Activated naive CD4-positive, alpha-beta T cell treated with anti-CD3 and anti-CD28 coated beads, Interleukin-2, amount 10 ng/mL, durations not matched to agents 7 days and 5 days (primary cell): ENCODE data around the gene MRTO4.
"Not testable (repeated sequence)": the region's sequence is repeated elsewhere in the genome, so short reads cannot be mapped to it uniquely, and the experiment has no call there.

ENCODE experiments used
- CTCF ChIA-PET: fragments of 350-600 bp; sonication (Branson Sonifier 250); formaldehyde crosslinking; loops from one replicate; lab custom pipeline; 2021; ENCODE audit warnings: antibody characterized with exemption; lab: Charles Lee
- DNase-seq: peaks from one replicate; pipeline ENCODE4 v3.0.0-alpha.2; 2020
- H3K27ac Mint-ChIP-seq: one replicate; pipeline ENCODE4 v1.8.0; 2021; ENCODE audit warnings: mild to moderate bottlenecking, moderate library complexity, mixed read lengths
- H3K27me3 Mint-ChIP-seq: one replicate; pipeline ENCODE4 v1.8.0; 2021; ENCODE audit warnings: mild to moderate bottlenecking, mixed read lengths
- H3K36me3 Mint-ChIP-seq: one replicate; pipeline ENCODE4 v1.8.0; 2021; ENCODE audit warnings: mixed read lengths
- H3K4me1 Mint-ChIP-seq: one replicate; pipeline ENCODE4 v1.8.0; 2021; ENCODE audit warnings: mixed read lengths
- H3K4me3 Mint-ChIP-seq: one replicate; pipeline ENCODE4 v1.8.0; 2021; ENCODE audit warnings: mild to moderate bottlenecking, moderate library complexity, mixed read lengths
- H3K9me3 Mint-ChIP-seq: one replicate; pipeline ENCODE4 v1.8.0; 2021; ENCODE audit warnings: mixed read lengths

Gene MRTO4

GRCh38 chr1:19213580-19213979, 38.0 kb upstream of the MRTO4 start:
- Mint-ChIP-seq H3K27ac (no peak overlapping the region), H3K9me3 (no peaks in the 10 kb centered on the region), H3K4me3 (no peak overlapping the region), H3K36me3 (peaks cover 33% of the 10 kb centered on the region), H3K4me1 (peaks cover 52% of the 10 kb centered on the region), H3K27me3 (no peaks in the 10 kb centered on the region)
- no peak for DNase-seq
- CTCF ChIA-PET = no interaction called here

GRCh38 chr1:19216585-19216984, 35.0 kb upstream of the MRTO4 start:
- H3K4me3 Mint-ChIP-seq, DNase-seq, H3K27me3 Mint-ChIP-seq, H3K9me3 Mint-ChIP-seq, CTCF ChIA-PET, H3K27ac Mint-ChIP-seq: not testable (repeated sequence)
- Mint-ChIP-seq H3K36me3 (peaks cover 52% of the 10 kb centered on the region), H3K4me1 (peaks cover 33% of the 10 kb centered on the region)

- no peak for DNase-seq
- H3K27ac Mint-ChIP-seq = no peak overlapping the region
- no peaks in the 10 kb centered on the region for H3K9me3 Mint-ChIP-seq
- peaks cover 63% of the 10 kb centered on the region for H3K36me3 Mint-ChIP-seq
- no peaks in the 10 kb centered on the region for H3K27me3 Mint-ChIP-seq
- H3K4me1 Mint-ChIP-seq = peaks cover 8% of the 10 kb centered on the region
- no peak overlapping the region for H3K4me3 Mint-ChIP-seq
- CTCF ChIA-PET = interaction anchor here (0.7 to 1.5 kb wide), 4 partner anchors 9 to 46 kb away, joined by 3 to 5 read pairs (median 4); no protein-coding TSS in a partner anchor
These were observed 32.2 kb upstream of the MRTO4 start for GRCh38 chr1:19219451-19219850.

GRCh38 chr1:19220080-19220846, 31.3 kb upstream of the MRTO4 start:
- Mint-ChIP-seq H3K4me1 (peaks cover 2% of the 10 kb centered on the region), H3K27ac (no peak overlapping the region), H3K9me3 (no peaks in the 10 kb centered on the region), H3K27me3 (no peaks in the 10 kb centered on the region), H3K36me3 (peaks cover 67% of the 10 kb centered on the region), H3K4me3 (no peak overlapping the region)
- no peak for DNase-seq
- CTCF ChIA-PET = interaction anchor here (0.7 to 2.0 kb wide), 5 partner anchors 10 to 47 kb away, joined by 3 to 7 read pairs (median 4); no protein-coding TSS in a partner anchor

- Mint-ChIP-seq H3K9me3 (no peaks in the 10 kb centered on the region), H3K4me1 (no peaks in the 10 kb centered on the region), H3K4me3 (no peak overlapping the region), H3K27ac (no peak overlapping the region), H3K27me3 (no peaks in the 10 kb centered on the region), H3K36me3 (peaks cover 74% of the 10 kb centered on the region)
- CTCF ChIA-PET = interaction anchor here (1.2 to 2.0 kb wide), 2 partner anchors 9 to 41 kb away, joined by 6 to 7 read pairs; no protein-coding TSS in a partner anchor
- no peak for DNase-seq
These were observed 30.6 kb upstream of the MRTO4 start for GRCh38 chr1:19220991-19221390.

GRCh38 chr1:19222573-19222972, 29.0 kb upstream of the MRTO4 start:
- Mint-ChIP-seq H3K9me3 (no peaks in the 10 kb centered on the region), H3K27me3 (no peaks in the 10 kb centered on the region), H3K4me3 (no peak overlapping the region), H3K4me1 (no peaks in the 10 kb centered on the region), H3K27ac (no peak overlapping the region), H3K36me3 (peaks cover 71% of the 10 kb centered on the region)
- CTCF ChIA-PET = no interaction called here
- DNase-seq = no peak

GRCh38 chr1:19222979-19223824, 28.4 kb upstream of the MRTO4 start:
- Mint-ChIP-seq H3K36me3 (peaks cover 67% of the 10 kb centered on the region), H3K4me3 (no peak overlapping the region), H3K4me1 (no peaks in the 10 kb centered on the region), H3K27me3 (no peaks in the 10 kb centered on the region), H3K9me3 (no peaks in the 10 kb centered on the region), H3K27ac (no peak overlapping the region)
- DNase-seq = no peak
- CTCF ChIA-PET = no interaction called here

GRCh38 chr1:19229229-19229628, 22.4 kb upstream of the MRTO4 start:
- no peak for DNase-seq
- Mint-ChIP-seq H3K9me3 (no peaks in the 10 kb centered on the region), H3K27me3 (no peaks in the 10 kb centered on the region), H3K4me1 (no peaks in the 10 kb centered on the region), H3K27ac (peak overlapping the region; percentile 58), H3K4me3 (no peak overlapping the region), H3K36me3 (peaks cover 43% of the 10 kb centered on the region)
- CTCF ChIA-PET = interaction anchor here (1.9 kb wide), 1 partner anchor 9 kb away, joined by 7 read pairs; no protein-coding TSS in a partner anchor

GRCh38 chr1:19229828-19230325, 21.7 kb upstream of the MRTO4 start:
- Mint-ChIP-seq H3K27me3 (no peaks in the 10 kb centered on the region), H3K9me3 (no peaks in the 10 kb centered on the region), H3K36me3 (peaks cover 36% of the 10 kb centered on the region), H3K4me1 (no peaks in the 10 kb centered on the region), H3K27ac (no peak overlapping the region), H3K4me3 (no peak overlapping the region)
- CTCF ChIA-PET = interaction anchor here (1.9 kb wide), 1 partner anchor 9 kb away, joined by 7 read pairs; no protein-coding TSS in a partner anchor
- no peak for DNase-seq

GRCh38 chr1:19231736-19232523, 19.7 kb upstream of the MRTO4 start:
- not testable (repeated sequence) for H3K27ac Mint-ChIP-seq, H3K27me3 Mint-ChIP-seq, DNase-seq, H3K4me3 Mint-ChIP-seq, H3K4me1 Mint-ChIP-seq, H3K9me3 Mint-ChIP-seq
- CTCF ChIA-PET = interaction anchor here (0.7 kb wide), 1 partner anchor 10 kb away, joined by 3 read pairs; no protein-coding TSS in a partner anchor
- H3K36me3 Mint-ChIP-seq = peaks cover 30% of the 10 kb centered on the region

GRCh38 chr1:19232524-19232846, 19.1 kb upstream of the MRTO4 start:
- Mint-ChIP-seq H3K4me3 (no peak overlapping the region), H3K9me3 (no peaks in the 10 kb centered on the region), H3K4me1 (no peaks in the 10 kb centered on the region), H3K36me3 (peaks cover 36% of the 10 kb centered on the region), H3K27ac (no peak overlapping the region), H3K27me3 (no peaks in the 10 kb centered on the region)
- DNase-seq = no peak
- CTCF ChIA-PET = interaction anchor here (0.7 kb wide), 1 partner anchor 9 kb away, joined by 3 read pairs; no protein-coding TSS in a partner anchor

- H3K27ac Mint-ChIP-seq = no peak overlapping the region
- H3K27me3 Mint-ChIP-seq = no peaks in the 10 kb centered on the region
- CTCF ChIA-PET = interaction anchor here (0.7 kb wide), 1 partner anchor 8 kb away, joined by 4 read pairs; no protein-coding TSS in a partner anchor
- no peaks in the 10 kb centered on the region for H3K4me1 Mint-ChIP-seq
- no peak overlapping the region for H3K4me3 Mint-ChIP-seq
- no peak for DNase-seq
- peaks cover 40% of the 10 kb centered on the region for H3K36me3 Mint-ChIP-seq
- no peaks in the 10 kb centered on the region for H3K9me3 Mint-ChIP-seq
These were observed 17.4 kb upstream of the MRTO4 start for GRCh38 chr1:19234224-19234623.

GRCh38 chr1:19239876-19240275, 11.7 kb upstream of the MRTO4 start:
- peak overlapping the region; percentile 49 for H3K27ac Mint-ChIP-seq
- CTCF ChIA-PET = interaction anchor here (0.8 to 2.1 kb wide), 5 partner anchors 9 to 333 kb away, joined by 3 to 9 read pairs (median 5); no protein-coding TSS in a partner anchor
- H3K9me3 Mint-ChIP-seq = no peaks in the 10 kb centered on the region
- H3K4me3 Mint-ChIP-seq = no peak overlapping the region
- H3K27me3 Mint-ChIP-seq = no peaks in the 10 kb centered on the region
- peaks cover 59% of the 10 kb centered on the region for H3K36me3 Mint-ChIP-seq
- H3K4me1 Mint-ChIP-seq = no peaks in the 10 kb centered on the region
- no peak for DNase-seq
